GM19239 (cell line): ENCODE data around the gene EYA2.
"Not testable (repeated sequence)": the region's sequence is repeated elsewhere in the genome, so short reads cannot be mapped to it uniquely, and the experiment has no call there.

ENCODE experiments used
- DNase-seq: peaks from one replicate; pipeline ENCODE4 v3.0.0; 2011; ENCODE audit warnings: low spot score; ENCODE audit not compliant: insufficient read length
- FAIRE-seq: peaks from 2 replicates; lab custom pipeline; 2011; peaks lifted over from hg19 to GRCh38; lab: Jason Lieb, UNC

The EYA2 gene

DNA sequence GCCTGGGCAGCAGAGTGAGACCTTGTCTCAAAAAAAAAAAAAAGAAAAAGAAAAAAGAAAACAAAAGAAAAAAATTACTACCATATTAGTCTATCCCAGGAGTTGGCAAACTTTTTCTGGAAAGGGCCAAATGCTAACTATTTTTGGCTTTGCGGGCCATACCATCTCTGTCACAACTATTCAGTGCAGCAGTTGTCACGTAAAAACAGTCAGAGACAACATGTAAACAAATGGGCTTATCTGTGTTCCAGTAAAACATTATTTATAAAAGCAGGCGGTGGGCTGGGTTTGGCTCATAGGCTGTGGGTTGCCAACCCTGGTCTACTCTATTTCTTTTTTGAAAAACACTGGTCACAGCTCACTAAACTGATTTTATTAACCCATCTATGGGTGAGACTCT is 53.4 kb downstream of the EYA2 start:
- FAIRE-seq (no peak), DNase-seq (no peak)

DNA sequence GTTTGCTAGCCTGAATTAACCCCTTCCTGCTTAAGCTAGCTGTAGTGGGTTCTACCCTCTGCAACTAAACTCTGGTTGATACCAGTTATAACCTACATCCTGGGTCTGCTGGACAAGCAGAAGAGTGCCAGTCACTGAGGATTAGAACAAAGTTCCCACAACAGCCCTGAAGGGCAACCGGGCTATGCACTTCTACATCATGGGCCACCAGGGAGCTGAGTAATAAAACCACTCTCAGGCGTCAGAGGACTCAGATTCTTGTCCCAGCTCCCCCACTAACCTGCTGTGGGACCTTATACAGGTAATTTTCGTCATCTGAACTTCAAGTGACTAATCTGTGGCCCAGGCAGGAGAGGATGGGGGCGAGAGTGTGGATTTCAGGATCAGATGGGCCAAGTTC is 56.8 kb downstream of the EYA2 start:
- no peak for DNase-seq
- FAIRE-seq, result no peak

DNA sequence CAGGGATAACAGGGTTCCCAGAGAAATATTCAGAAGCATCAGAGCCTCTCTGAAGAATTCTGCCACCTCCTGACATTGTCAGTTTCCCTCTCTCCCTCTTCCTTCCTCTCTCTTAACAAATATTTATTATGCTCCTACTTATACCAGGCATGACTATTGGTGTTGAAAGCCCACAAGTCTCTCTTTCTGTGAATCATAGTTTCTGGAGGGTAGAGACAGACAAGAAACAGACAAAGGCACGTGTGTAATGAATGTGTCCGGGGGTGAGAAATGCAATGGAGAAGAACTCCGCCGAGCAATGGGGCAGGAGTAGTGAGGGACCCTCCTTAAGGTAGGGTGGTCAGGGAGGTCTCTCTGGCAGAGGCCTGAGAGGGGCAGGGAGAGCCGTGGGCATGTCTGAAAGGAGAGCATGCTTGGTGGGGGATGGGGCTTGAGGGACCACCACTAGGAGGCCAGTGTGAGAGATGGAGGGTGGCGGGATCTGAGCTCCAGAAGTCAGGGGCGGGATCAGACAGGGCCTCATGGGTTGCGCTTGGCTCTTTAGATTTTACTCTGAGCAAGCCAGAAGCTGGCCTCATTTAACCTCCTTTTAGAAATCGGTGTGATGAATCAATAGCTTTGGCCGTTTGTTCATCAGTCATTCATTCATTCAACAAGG is 57.3 kb downstream of the EYA2 start:
- DNase-seq, result no peak
- FAIRE-seq, result no peak

DNA sequence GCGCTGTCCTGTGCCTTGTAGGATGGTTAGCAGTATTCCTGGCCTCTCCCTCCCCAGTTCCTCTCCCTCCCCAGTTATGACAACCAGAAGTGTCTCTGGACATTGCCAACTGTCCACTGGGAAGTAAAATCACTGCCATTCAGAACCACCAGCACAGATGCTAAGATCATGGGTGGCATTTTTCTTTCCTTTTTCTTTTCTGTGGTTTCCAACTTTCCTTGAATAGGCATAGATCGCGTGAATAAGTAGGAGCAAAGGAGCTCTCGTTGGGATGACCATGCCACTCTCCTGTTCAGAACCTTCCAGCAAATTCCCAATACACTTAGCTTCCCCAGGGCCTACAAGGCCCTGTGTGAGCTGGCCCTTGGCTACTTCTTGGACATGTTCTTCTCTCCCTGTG is 59.0 kb downstream of the EYA2 start:
- no peak for FAIRE-seq
- no peak for DNase-seq

DNA sequence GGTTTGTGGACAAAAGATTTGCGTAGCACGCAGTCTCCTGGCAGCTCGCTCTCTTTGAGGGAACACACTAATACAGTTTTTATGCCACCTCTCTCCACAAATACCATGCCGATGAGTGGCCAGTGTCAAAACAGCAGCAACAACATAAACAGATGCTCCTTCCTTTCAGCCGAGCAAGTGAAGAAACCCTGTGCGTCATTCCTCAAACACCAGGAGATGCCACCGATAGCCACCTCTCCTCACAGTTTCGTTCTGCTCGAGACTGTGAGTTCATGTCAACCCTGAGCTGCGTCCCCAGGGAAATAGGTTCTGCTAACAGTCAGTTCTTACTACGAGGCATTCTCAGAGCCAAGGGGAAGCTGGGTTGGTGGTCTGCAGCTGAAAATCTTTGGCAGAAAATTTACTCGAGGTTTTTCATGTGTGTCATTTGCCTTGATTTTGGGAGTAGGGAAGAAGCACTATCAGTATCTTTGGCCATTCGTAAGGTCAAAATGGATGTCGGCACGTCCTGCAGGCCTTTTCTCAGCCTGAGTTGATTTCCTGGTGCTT is 59.9 kb downstream of the EYA2 start:
- FAIRE-seq (no peak), DNase-seq (no peak)

DNA sequence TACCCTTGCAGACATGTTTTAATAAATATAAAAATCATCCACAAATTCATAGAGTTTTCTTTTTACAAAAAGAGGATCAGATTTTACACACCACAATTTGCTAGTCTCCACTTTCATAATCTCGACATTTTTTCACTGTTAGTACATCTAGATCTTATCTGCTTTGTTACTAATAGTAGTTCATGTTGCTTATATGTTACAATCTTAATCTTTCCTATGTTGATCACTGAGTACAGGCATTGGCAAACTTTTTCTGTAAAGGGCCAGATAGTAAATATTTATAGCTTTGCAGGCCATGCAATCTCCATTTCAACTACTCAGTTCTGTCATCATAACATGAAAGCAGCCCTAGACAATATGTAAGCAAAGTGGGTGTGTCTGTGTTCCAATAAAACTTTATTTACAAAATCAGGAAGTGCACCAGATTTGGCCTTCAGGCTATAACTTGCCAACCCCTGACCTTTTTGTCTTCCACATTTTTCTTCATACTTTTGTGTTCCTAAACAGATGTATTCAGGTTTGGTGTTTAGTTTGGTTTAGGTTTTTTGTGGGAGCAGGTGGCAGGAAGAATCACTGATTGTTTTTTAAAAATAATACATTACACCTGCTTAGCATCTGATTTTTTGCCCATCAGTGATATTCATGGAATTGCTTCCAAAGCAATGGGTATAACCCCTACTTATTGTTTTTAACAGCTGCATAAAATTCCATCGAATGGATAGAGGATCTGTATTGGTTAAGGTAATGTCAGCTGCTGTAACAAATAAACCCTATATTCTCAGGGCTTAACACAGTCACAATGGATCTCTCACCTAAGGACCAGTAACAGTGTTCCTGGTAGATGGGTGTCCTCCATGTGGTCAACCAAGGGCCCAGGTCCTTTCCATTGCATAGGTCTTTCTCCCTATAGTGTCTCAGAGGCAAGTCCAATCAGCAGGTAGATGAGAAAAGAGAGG is 61.2 kb downstream of the EYA2 start:
- FAIRE-seq (no peak), DNase-seq (no peak)

DNA sequence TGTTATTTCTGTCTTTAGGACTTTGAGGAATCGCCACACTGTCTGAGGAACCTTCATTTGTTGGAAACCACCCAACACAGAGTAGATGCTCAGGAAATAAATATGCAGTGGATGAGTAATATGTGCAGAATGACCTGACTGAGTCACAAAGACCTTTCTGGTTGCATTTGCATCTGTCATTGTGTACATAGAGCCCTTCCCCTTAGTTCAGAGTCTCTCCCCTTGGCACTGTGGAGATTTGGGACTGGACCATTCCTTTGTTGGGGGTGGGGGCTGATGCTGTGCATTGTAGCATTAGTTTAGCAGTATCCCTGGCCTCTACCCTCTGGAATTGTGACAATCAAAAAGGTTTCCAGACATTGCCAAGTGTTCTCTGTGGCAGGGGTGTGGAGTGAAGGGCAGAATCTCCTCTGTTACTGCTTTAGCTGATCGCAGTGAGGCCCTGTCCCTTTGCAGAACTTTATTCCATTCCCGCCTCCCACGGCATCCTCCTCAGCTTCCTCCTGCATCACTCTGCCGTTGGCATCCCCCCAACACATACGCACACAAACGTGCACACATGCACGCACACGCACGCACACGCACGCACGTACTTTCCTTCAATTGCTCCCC is 64.5 kb downstream of the EYA2 start:
- FAIRE-seq (no peak), DNase-seq (no peak)

DNA sequence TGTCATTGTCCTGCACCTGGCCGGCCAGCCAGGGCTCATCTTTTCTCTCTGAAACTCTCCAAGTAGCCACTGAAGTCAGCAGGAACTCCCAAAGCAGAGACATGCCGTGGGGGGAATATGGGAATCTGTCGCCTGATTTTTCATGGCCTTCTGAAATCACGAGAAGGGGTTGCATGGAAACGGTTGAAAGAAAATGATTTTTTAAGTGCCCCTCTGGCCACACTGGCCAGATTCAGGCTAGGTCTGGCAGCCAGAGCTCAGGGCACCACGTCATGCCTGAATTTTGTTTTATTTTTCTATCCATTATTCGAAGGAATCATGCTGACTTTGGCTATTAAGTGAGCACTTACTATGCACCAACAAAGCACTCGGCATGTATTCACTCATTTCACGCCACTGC is 65.2 kb downstream of the EYA2 start:
- DNase-seq (no peak), FAIRE-seq (no peak)

DNA sequence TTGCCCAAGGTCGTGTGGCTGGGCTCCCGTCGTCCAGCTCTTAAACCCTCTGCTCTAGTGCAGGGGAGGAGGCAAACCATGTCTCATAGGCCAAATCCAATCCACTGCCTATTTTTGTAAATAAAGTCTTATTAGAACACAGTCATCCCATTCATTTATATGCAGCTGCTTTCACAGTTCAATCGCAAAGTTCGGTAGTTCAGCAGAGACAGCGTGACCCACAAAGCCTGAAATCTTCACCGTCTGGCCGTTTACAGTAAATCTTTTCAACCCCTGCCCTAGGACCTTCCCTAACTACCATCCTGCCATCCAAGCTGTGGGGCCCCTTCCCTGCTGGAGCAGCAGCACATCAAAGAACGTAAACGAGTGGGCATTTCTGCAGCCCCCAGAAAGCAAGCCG is 65.9 kb downstream of the EYA2 start:
- no peak for DNase-seq
- FAIRE-seq, result no peak

DNA sequence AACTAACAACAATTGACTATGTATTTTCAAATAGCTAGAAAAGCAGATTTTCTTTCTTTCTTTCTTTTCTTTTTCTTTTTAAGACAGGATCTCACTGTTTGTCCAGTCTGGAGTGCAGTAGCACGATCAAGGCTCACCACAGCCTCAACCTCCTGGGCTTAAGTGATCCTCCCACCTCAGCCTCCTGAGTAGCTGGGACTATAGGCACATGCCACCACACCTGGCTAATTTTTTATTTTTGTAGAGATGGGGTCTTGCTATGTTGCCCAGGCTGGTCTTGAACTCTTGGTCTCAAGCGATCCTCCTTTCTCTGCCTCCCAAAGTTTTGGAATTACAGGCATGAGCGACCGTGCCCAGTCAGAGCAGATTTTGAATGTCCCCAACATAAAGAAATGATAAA is 67.3 kb downstream of the EYA2 start:
- DNase-seq, FAIRE-seq: not testable (repeated sequence)

DNA sequence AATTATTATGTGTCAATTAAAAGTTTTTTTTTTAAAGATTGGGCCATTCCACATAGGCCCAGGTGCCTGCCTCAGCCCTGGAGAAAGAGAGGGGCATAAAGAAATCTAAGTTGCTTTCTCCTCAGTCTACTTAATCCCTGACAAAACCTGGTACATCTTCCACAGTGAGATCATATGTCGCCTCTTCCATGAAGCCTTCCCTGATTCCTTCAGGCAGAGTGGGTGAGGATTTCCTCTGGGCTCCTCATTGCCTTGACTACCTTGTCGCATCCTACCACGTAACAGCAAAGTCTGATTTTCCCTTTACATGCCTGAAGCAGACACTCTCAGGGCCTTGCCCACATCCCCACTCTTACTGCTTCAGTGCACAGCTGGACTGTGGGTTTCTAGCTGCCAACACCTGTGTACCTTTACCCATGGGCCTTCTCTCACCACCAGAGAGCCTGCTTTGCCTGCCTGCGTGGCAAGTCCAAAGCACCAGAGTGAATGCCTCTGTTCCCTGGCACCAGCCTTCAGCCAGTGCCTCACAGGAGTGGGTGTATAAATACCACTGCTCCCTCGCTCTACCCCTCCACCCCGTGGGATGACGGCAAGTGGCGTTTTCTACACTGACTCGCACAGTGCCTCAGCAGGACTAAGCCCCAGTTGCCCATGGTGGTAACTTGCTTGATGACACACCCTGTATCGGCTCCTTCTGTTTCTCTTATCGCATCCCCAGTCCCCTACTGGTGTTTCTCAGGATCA is 68.0 kb downstream of the EYA2 start:
- FAIRE-seq (no peak), DNase-seq (no peak)

DNA sequence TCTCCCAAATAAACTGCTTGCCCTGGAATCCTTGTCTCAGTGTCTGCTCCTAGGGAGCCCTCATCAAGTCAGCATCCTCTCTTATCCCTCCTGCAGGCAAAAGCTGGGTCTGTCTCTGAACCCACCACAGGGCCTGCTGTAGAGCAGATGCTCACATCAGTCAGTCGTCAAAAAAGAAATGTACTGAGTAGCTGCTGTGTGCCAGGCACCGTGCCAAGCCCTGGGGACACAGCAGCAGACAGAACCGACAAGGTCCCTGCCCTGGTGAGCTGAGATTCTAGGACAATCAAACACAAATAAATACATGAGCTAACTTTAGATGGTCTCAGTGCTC is 68.5 kb downstream of the EYA2 start:
- FAIRE-seq (no peak), DNase-seq (no peak)

DNA sequence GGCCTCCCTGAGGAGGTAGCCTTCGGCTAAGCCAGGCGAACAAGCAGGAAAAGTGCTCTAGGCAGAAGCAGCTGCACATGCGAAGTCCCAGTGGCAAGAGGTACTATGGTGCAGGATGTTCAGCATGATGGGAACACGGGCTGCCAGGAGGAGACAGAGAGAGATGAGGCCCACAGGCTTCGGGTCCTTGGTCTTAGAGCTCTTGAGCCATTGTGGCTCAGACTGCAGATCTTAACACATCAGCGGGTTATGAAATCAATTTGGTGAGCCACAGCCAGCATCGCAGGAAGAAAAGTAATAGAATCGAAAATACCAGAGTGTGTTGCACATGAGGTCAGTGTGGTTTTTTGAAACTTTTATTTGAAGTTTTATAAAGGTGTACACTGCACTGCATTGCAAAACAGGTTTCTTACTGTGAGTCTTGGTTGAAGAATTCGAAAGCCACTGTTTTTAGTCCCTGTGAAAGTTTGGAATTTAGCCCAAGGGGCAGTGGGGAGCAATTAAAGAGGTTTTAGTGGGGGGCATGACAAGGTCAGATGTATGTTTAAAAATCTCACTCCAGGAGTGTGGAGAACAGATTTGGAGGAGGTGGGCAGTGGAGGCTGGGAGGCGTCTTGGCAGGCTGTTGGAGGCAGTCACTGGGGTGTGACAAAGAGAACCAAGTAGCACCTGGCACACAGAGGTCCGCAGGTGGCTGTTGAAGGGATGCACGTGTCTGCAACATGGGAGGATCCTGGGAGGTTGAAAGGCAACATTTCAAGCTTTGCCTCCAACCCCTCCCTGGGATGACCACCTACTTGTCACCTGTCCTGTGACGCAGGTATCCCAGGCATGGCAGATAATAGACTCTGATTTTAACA is 69.3 kb downstream of the EYA2 start:
- DNase-seq (no peak), FAIRE-seq (no peak)

DNA sequence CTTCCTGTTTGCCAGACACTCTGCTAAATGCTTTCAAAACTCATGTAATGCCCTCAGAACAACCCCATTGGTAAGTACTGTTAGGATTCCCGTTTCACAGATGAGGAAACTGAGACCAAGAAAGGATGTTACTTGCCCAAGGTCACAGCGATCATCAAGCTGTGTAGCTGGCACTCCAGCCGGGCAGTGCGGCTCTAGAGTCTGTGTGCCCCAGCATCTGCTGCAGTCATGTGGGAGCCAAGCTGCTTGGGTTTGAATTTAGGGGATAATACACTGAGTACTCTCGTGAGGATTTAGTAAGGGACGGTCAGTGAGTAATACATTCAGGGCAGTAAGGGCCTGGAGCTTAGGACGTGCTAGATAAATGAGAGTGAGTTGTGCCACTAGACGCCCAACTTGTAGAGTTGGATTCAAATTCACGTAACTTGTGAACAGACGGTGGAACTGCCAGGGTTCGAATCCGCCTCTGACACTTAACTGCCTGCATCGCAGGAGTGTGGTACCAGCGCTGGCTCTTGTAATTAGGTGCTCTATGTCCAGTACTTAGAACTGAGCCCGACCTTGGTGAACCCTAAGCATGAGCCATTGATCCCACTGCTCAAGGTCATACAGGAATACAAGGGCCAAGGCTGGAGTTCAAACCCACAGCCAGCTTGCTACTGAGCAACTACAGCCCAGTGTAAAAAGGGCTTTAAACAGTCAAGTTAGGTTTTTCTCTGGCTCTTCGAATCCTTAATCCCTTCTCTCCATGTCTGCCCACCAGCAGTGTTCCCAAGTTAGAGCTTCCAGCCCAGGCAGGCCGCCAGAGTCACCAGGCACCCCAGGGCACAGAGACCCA is 70.2 kb downstream of the EYA2 start:
- DNase-seq, result no peak

DNA sequence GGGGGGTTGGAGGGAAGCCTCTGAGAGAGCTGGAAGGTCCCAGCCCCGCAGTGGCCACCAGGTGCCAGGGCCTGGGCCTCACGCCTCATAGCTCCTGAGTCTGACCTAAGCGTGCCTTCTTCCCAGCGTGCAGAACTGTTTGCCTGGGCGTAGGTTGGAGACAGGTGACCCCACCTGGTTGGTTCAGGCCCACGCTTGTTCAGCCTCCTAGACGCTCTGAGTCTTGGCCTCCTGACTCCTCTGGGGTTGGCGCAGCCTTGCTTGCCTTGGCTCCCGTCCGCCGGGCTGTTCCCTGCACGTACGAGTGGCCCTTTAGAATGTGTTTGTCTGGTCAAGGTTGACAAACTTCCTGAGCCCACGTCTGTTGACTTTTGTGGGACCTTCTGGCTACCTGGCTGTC is 70.8 kb downstream of the EYA2 start:
- DNase-seq (no peak), FAIRE-seq (no peak)

More for the DNA sequence above, 70.2 kb downstream of the EYA2 start:
- FAIRE-seq, result no peak

DNA sequence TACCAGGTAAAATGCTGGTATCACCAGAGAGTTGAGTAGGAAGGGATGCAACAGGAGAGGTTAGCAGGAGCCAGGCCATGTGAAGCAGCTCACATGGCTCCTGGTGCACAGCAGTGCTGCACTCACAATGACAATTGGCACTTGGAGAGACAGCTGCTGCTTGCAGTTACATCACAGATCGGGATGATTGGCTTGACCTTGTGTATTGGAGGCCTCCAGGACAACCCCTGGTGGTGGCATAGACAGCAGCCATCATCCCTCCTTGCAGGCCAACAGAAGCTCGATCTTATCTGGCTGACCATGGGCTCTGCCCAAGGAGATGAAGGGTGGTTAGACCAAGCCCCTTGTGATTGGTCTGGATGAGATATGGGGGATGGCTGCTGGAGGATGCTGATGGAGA is 73.0 kb downstream of the EYA2 start:
- DNase-seq (no peak), FAIRE-seq (no peak)

DNA sequence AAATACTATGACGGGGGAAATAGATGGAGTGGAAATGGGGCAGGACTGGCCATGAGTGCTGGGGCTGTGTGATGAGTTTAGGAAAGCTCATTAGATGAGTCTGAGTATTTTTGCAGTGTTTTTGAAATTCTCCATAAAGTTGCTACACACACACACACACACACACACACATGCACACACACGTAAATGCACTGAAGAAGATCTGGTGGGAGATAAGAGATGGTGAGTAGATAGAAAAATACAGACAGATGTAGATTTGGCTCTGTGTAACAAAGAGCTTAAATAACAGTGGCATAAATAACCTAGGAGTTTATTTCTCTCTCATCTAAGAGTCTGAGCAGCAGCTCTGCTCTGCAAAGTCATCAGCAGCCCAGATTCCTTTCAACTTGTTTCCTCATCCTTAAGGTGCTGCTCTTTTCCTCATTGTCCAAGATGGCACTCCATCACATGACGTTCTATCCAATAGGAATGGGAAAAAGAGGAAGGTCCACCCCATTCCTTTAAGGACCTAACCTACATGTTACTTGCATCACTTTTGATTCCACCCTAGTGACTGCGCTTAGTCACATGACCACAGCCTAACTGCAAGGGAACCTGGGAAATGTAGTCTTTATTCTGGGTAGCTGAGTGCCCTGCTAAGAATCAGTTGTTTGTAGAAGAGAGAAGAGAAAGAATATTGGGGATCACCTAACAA is 76.4 kb downstream of the EYA2 start:
- FAIRE-seq (no peak), DNase-seq (no peak)

DNA sequence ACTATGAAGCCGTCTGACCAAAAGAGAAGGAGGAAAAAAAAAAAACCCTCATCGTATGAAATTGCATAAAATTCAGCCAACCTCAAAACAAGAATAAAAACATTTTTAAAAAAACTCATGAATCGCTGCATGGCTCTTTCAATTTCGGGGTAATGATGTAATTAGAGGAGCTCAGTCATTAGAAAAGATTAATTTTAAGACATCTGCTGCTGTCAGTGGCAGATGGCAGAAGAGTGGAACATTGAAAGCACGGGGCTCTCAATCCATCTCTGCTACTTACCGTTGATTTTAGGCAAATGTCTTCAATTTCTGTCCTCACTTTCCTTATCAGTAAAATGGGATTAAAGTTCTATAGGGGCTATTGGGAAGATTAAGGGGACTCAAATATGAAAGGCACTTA is 79.1 kb downstream of the EYA2 start:
- DNase-seq (no peak), FAIRE-seq (no peak)
